ENCODE measurements around the gene TJAP1. TPM values are rescaled to one million over a fixed set of nuclear protein-coding genes. Genes with fewer than 3 reads are reported as not detected.

Gene TJAP1
- total and polyA plus RNA-seq, 2 of the 8 experiments (the other 6 are each of a cell fraction or from before 2014, with no cell fraction given), result 30.7 to 40.4 TPM

DNA sequence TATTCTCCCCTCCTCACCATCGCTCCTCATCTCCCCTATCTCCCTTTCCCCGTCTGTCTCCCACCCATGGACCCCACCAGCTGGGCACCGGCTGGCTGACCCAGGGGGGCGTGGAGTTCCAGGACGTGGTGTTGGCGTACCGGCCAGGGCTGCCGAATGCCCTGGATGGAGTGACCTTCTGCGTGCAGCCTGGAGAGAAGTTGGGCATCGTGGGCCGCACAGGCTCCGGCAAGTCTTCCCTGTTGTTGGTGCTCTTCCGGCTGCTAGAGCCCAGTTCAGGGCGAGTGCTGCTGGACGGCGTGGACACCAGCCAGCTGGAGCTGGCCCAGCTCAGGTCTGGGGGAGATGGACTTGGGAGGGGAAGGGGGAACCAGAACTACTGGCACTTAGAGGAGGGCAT, 29.8 kb upstream of the TJAP1 start:
- no peaks in the 10 kb centered on the region for H3K79me1 ChIP-seq (ENCODE audit: low read depth, low read length)
- no peak overlapping the region for H2AFZ ChIP-seq (ENCODE audit: low read length)
- no peak overlapping the region for H3K9ac ChIP-seq (replicated peaks in 1 of 4; ENCODE audit: extremely low read depth in 1 of 4, low read depth in 3 of 4, low read length in 3 of 4)
- no peak overlapping the region for H3K27ac ChIP-seq (ENCODE audit: low read depth, low read length)
- H2AK5ac ChIP-seq (ENCODE audit: low read depth, low read length), result no peak overlapping the region
- no peak overlapping the region for H4K8ac ChIP-seq (ENCODE audit: extremely low read depth, insufficient read depth, low read length)
- H3K4me2 ChIP-seq (ENCODE audit: insufficient read depth in 1 of 2, low read depth in 2 of 2, low read length in 2 of 2), result no peak overlapping the region
- H3K18ac ChIP-seq (ENCODE audit: extremely low read depth, low read length), result no peak overlapping the region
- POLR2A ChIA-PET (ENCODE audit: partially characterized antibody), result interaction anchor here (0.6 to 5.2 kb wide), 4 partner anchors 10 to 278 kb away, joined by 3 to 34 read pairs (median 4); no protein-coding TSS in a partner anchor
- WGBS, 2 experiments (ENCODE audit: extremely low coverage in 1 of 2, insufficient coverage in 1 of 2, insufficient read length in 1 of 2, insufficient replicate concordance in 2 of 2, low coverage in 1 of 2, low lambda C conversion rate in 2 of 2, missing lambda C conversion rate in 1 of 2), result 95 to 100% methylated on average over 1 to 15 of the region's 16 CpGs
- no peak overlapping the region for H3K14ac ChIP-seq (ENCODE audit: insufficient read length)
- no peaks in the 10 kb centered on the region for H3K27me3 ChIP-seq (replicated peaks in 1 of 4; ENCODE audit: control insufficient read depth in 3 of 4, extremely low read depth in 1 of 4, insufficient read depth in 3 of 4, low read length in 3 of 4)
- H2BK15ac ChIP-seq (ENCODE audit: low read length), result no peak overlapping the region
- no peak overlapping the region for H3K4ac ChIP-seq (replicated peaks; ENCODE audit: insufficient read length, low read depth, low read length)
- no peak overlapping the region for H3K23ac ChIP-seq (ENCODE audit: insufficient read length)
- DNase-seq (ENCODE audit: low read depth in 1 of 2, low spot score in 2 of 2) (no peak), FAIRE-seq (no peak)
- no peaks in the 10 kb centered on the region for H3K23me2 ChIP-seq (ENCODE audit: low read depth, low read length)
- no peak overlapping the region for H3K56ac ChIP-seq (replicated peaks; ENCODE audit: insufficient read length, low read depth, low read length)
- H3K9me3 ChIP-seq (ENCODE audit: insufficient read depth in 2 of 2, low read depth in 1 of 2, low read length in 1 of 2), result no peaks in the 10 kb centered on the region
- no peak overlapping the region for H2BK5ac ChIP-seq (ENCODE audit: low read depth, low read length)
- no peak overlapping the region for H2BK20ac ChIP-seq (ENCODE audit: low read length)
- CTCF ChIA-PET (ENCODE audit: partially characterized antibody), result interaction anchor here (0.7 to 21.2 kb wide), 5 partner anchors 9 to 57 kb away, joined by 3 to 495 read pairs (median 3); partner anchors contain the start of gene LRRC73
- peaks cover 0 to 5% of the 10 kb centered on the region in 2 experiments for H4K20me1 ChIP-seq (replicated peaks in 1 of 2; ENCODE audit: control insufficient read depth in 1 of 2, insufficient read depth in 2 of 2, low read length in 2 of 2)
- H4K91ac ChIP-seq (replicated peaks; ENCODE audit: insufficient read length, low read length), result no peak overlapping the region
- no peaks in the 10 kb centered on the region for H3K79me2 ChIP-seq (ENCODE audit: control insufficient read depth in 1 of 2, insufficient read depth in 2 of 2, low read length in 2 of 2)
- H3K4me3 ChIP-seq (ENCODE audit: extremely low read depth in 1 of 4, insufficient read depth in 2 of 4, low read depth in 3 of 4, low read length in 4 of 4), result no peak overlapping the region
- H3K4me1 ChIP-seq (replicated peaks in 1 of 4; ENCODE audit: control insufficient read depth in 3 of 4, insufficient read depth in 4 of 4, low read length in 3 of 4), result no peaks in the 10 kb centered on the region
- H3K36me3 ChIP-seq (ENCODE audit: control insufficient read depth in 2 of 4, insufficient read depth in 4 of 4, low read length in 3 of 4), result peaks cover 0 to 30% (median 9%) of the 10 kb centered on the region in 4 experiments; a peak in 6 of 8 replicates
- H2BK120ac ChIP-seq (replicated peaks; ENCODE audit: low read depth, low read length), result no peak overlapping the region
- no peak overlapping the region for H4K5ac ChIP-seq (ENCODE audit: insufficient read length, low read depth, low read length)
- H2BK12ac ChIP-seq (ENCODE audit: low read depth, low read length), result no peak overlapping the region
- TF ChIP-seq MAFK (IDR thresholded peaks at IDR 0.05; ENCODE audit: low read depth, low read length) (no peak), RFX5 (IDR thresholded peaks at IDR 0.05; ENCODE audit: borderline replicate concordance, low read depth, low read length) (no peak), KDM5A (IDR thresholded peaks at IDR 0.05; ENCODE audit: low read length) (no peak), JUND (IDR thresholded peaks at IDR 0.05; ENCODE audit: low read length) (no peak), HDAC6 (IDR thresholded peaks at IDR 0.05; ENCODE audit: low read depth, low read length) (no peak), SIX5 (IDR thresholded peaks at IDR 0.05; ENCODE audit: low read depth, low read length) (no peak), EP300 (IDR thresholded peaks at IDR 0.05; ENCODE audit: borderline replicate concordance in 1 of 2, low read depth in 2 of 2, low read length in 2 of 2) (no peak)

Measured in H1 (cell line).